Muscle layer of duodenum (tissue), 2 donors: ENCODE data around the gene AMBN.
"Not testable (repeated sequence)": the region's sequence is repeated elsewhere in the genome, so short reads cannot be mapped to it uniquely, and the experiment has no call there.

Source experiments
- H3K27ac ChIP-seq: one replicate; pipeline ENCODE4 v1.7.0; 2013; ENCODE audit warnings: mild to moderate bottlenecking, low read length
- H3K27me3 ChIP-seq: one replicate; pipeline ENCODE4 v1.7.0; 2013; ENCODE audit warnings: low read depth, mild to moderate bottlenecking, control low read depth, low read length
- H3K36me3 ChIP-seq, 2 donors: one replicate each; pipeline ENCODE4 v1.7.0; 2013; ENCODE audit warnings: low read length in 2 of 2, control low read depth in 1 of 2, mild to moderate bottlenecking in 1 of 2; ENCODE audit not compliant: insufficient read depth in 2 of 2, control insufficient read depth in 1 of 2
- H3K4me1 ChIP-seq, 2 donors: one replicate each; pipeline ENCODE4 v1.7.0; 2013; ENCODE audit warnings: low read length in 2 of 2, mild to moderate bottlenecking in 2 of 2, control low read depth in 1 of 2, moderate library complexity in 1 of 2; ENCODE audit not compliant: insufficient read depth in 2 of 2, control insufficient read depth in 1 of 2
- H3K4me3 ChIP-seq, 2 donors: one replicate each; pipeline ENCODE4 v1.7.0; 2013; ENCODE audit warnings: low read length in 2 of 2, low read depth in 1 of 2, mild to moderate bottlenecking in 1 of 2
- H3K9me3 ChIP-seq, 2 donors: one replicate each; pipeline ENCODE4 v1.7.0; 2013; ENCODE audit warnings: low read length in 2 of 2, control low read depth in 1 of 2, mild to moderate bottlenecking in 1 of 2; ENCODE audit not compliant: control insufficient read depth in 1 of 2
- donor health status: healthy.

Gene AMBN

GRCh38 chr4:70634482-70634881 is 42.4 kb downstream of the AMBN start:
- Histone ChIP-seq H3K36me3 (no peaks in the 10 kb centered on the region), H3K4me1 (peaks cover 0 to 6% of the 10 kb centered on the region in 2 donors), H3K9me3 (no peaks in the 10 kb centered on the region), H3K27me3 (no peaks in the 10 kb centered on the region), H3K27ac (no peak overlapping the region), H3K4me3 (no peak overlapping the region)

- no peaks in the 10 kb centered on the region for H3K36me3 ChIP-seq
- H3K27me3 ChIP-seq = no peaks in the 10 kb centered on the region
- peak overlapping the region; percentile 31 to 40 for H3K4me3 ChIP-seq
- peaks cover 0 to 6% of the 10 kb centered on the region in 2 donors for H3K4me1 ChIP-seq
- H3K9me3 ChIP-seq = no peaks in the 10 kb centered on the region
- no peak overlapping the region for H3K27ac ChIP-seq
Observed at GRCh38 chr4:70637239-70637913, 45.3 kb downstream of the AMBN start.

GRCh38 chr4:70640192-70640591 is 48.1 kb downstream of the AMBN start:
- Histone ChIP-seq H3K27ac (no peak overlapping the region), H3K4me3 (no peak overlapping the region), H3K36me3 (no peaks in the 10 kb centered on the region), H3K27me3 (no peaks in the 10 kb centered on the region), H3K4me1 (peaks cover 0 to 6% of the 10 kb centered on the region in 2 donors), H3K9me3 (no peaks in the 10 kb centered on the region)

- not testable (repeated sequence) for H3K4me1 ChIP-seq, H3K9me3 ChIP-seq, H3K27me3 ChIP-seq, H3K27ac ChIP-seq, H3K4me3 ChIP-seq, H3K36me3 ChIP-seq
Observed at GRCh38 chr4:70650741-70651140, 58.7 kb downstream of the AMBN start.

GRCh38 chr4:70651864-70652506 is 59.9 kb downstream of the AMBN start:
- H3K4me1 ChIP-seq = no peaks in the 10 kb centered on the region
- H3K27me3 ChIP-seq = peaks cover 4% of the 10 kb centered on the region
- no peak overlapping the region for H3K4me3 ChIP-seq
- no peak overlapping the region for H3K27ac ChIP-seq
- no peaks in the 10 kb centered on the region for H3K9me3 ChIP-seq
- no peaks in the 10 kb centered on the region for H3K36me3 ChIP-seq

GRCh38 chr4:70654605-70655011 is 62.6 kb downstream of the AMBN start:
- no peaks in the 10 kb centered on the region for H3K9me3 ChIP-seq
- no peak overlapping the region for H3K4me3 ChIP-seq
- H3K27me3 ChIP-seq = peaks cover 4% of the 10 kb centered on the region
- no peak overlapping the region for H3K27ac ChIP-seq
- H3K36me3 ChIP-seq = no peaks in the 10 kb centered on the region
- H3K4me1 ChIP-seq = no peaks in the 10 kb centered on the region
